Neural cell (in vitro differentiated cells): ENCODE data around the gene AMPD2.

Experiments
- CTCF ChIP-seq: fragments of 450-650 bp; IDR thresholded peaks from 2 replicates; pipeline ENCODE4 v1.5.1; 2014; ENCODE audit warnings: antibody characterized with exemption, mild to moderate bottlenecking, moderate library complexity; ENCODE audit not compliant: poor library complexity, severe bottlenecking
- EP300 ChIP-seq: fragments of 450-650 bp; conservative IDR thresholded peaks from 2 replicates; pipeline ENCODE4 v1.6.1; 2014; ENCODE audit warnings: antibody characterized with exemption, mild to moderate bottlenecking, moderate library complexity; ENCODE audit not compliant: poor library complexity, severe bottlenecking
- EZH2 ChIP-seq: fragments of 200-600, 300-800 bp; shearing (Covaris generic), sonication (generic); IDR thresholded peaks from 2 replicates; pipeline ENCODE4 v1.6.1; 2014; ENCODE audit warnings: antibody characterized with exemption, low read length, borderline replicate concordance, mild to moderate bottlenecking; ENCODE audit not compliant: insufficient read depth, poor library complexity, severe bottlenecking
- POLR2AphosphoS5 ChIP-seq: IDR thresholded peaks from 2 replicates; pipeline ENCODE4 v1.6.1; 2012
- RAD21 ChIP-seq: fragments of 450-650 bp; conservative IDR thresholded peaks from 2 replicates; pipeline ENCODE4 v1.6.1; 2014; ENCODE audit warnings: antibody characterized with exemption, mild to moderate bottlenecking, moderate library complexity

DNA sequence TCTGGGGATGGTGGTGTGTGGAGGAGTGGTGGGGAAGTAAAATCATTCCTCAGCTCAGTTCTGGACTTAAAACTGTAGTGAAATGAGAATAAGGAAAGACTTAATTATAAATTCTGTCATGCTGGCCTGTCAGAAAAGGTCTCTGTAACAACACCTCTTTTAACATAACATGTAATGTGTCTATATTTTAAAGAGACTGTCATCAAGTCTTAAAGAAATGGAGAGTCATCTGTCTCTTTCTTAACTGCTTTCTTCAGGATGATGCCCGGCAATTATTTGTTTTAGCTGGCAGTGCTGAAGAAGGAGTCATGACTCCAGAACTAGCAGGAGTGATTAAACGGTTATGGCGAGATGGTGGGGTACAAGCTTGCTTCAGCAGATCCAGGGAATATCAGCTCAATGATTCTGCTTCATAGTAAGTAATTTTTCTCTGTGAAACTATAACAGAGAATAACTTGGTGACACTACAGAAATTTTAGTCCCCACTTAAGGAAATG is 40.6 kb upstream of the AMPD2 start:
- no peak for TF ChIP-seq CTCF
- no peak for TF ChIP-seq EP300
- no peak for TF ChIP-seq POLR2AphosphoS5
- TF ChIP-seq RAD21 = no peak
- TF ChIP-seq EZH2 = no peak
